Glutamatergic neuron (in vitro differentiated cells): ENCODE results near the gene DICER1. TPM values are rescaled to one million over a fixed set of nuclear protein-coding genes. Genes with fewer than 3 reads are reported as not detected.
"Not testable (repeated sequence)": the region's sequence is repeated elsewhere in the genome, so short reads cannot be mapped to it uniquely, and the experiment has no call there.

Experiments
- DNase-seq: peaks from one replicate; pipeline ENCODE4 v3.0.0; 2022
- H3K27ac Mint-ChIP-seq: one replicate; pipeline ENCODE4 v1.8.0; 2020; ENCODE audit warnings: mild to moderate bottlenecking, mixed read lengths, inconsistent platforms; ENCODE audit not compliant: unreplicated experiment
- H3K27me3 Mint-ChIP-seq: one replicate; pipeline ENCODE4 v1.8.0; 2020; ENCODE audit warnings: mild to moderate bottlenecking, moderate library complexity, mixed read lengths, inconsistent platforms; ENCODE audit not compliant: unreplicated experiment
- H3K36me3 Mint-ChIP-seq: one replicate; pipeline ENCODE4 v1.8.0; 2020; ENCODE audit warnings: mild to moderate bottlenecking, mixed read lengths, inconsistent platforms; ENCODE audit not compliant: unreplicated experiment
- H3K4me1 Mint-ChIP-seq: one replicate; pipeline ENCODE4 v1.8.0; 2020; ENCODE audit warnings: mild to moderate bottlenecking, low read depth, mixed read lengths, inconsistent platforms; ENCODE audit not compliant: unreplicated experiment
- H3K4me3 Mint-ChIP-seq: one replicate; pipeline ENCODE4 v1.8.0; 2020; ENCODE audit warnings: mild to moderate bottlenecking, mixed read lengths, inconsistent platforms; ENCODE audit not compliant: unreplicated experiment
- H3K9me3 Mint-ChIP-seq: one replicate; pipeline ENCODE4 v1.8.0; 2020; ENCODE audit warnings: mild to moderate bottlenecking, moderate library complexity, mixed read lengths, inconsistent platforms; ENCODE audit not compliant: unreplicated experiment
- total RNA-seq: library from RNA; stranded (reverse); fragmentation: NEBNext Ultra II Directional; extraction: Animal tissue kit (Norgen Biotek cat#: 25700); gene quantifications from one replicate; pipeline ENCODE4 v1.2.1, GENCODE V29; 2021; ENCODE audit not compliant: unreplicated experiment
- TF ChIP-seq, protein P1 (sequence below): fragments of 200-600 bp; sonication (generic); IDR thresholded peaks from one replicate; pipeline ENCODE4 v1.5.0; 2021; ENCODE audit not compliant: partially characterized antibody, unreplicated experiment

Gene DICER1
- total RNA-seq, 1 donor from 2014 or later: 113 TPM

DNA sequence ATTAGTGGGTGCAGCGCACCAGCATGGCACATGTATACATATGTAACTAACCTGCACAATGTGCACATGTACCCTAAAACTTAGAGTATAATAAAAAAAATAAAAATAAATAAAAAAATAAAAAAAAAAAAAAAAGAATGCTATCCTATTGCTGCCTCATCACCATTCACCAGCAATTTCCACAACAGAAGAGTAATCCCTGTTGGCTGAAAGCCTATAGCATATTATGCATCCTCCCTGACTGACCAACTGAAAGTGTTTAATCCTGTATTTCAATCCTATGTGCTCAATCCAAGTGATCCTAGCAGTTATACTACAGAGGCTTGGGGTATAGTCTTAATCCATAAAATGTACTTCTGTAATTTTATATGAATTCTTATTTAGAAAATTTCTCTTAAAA lies 18.5 kb downstream of the DICER1 start:
- H3K27ac Mint-ChIP-seq: no peak overlapping the region
- H3K4me3 Mint-ChIP-seq: no peak overlapping the region

DNA sequence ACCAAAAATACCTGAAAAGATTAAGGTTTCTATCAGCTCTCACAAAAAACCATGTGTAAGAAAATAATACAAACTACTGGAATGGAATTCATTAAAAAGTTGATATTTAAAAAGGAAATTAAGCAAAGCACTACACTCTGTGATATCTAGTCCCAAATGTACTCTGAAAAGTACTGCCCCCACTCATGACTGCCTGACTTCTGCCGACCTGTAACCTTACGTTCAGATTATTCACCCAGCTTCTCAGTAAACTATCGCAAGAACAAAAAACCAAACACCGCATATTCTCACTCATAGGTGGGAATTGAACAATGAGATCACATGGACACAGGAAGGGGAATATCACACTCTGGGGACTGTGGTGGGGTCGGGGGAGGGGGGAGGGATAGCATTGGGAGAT lies 18.9 kb downstream of the DICER1 start:
- peak overlapping the region; percentile 59 for H3K27ac Mint-ChIP-seq
- H3K27me3 Mint-ChIP-seq, H3K36me3 Mint-ChIP-seq, H3K4me1 Mint-ChIP-seq, H3K9me3 Mint-ChIP-seq, DNase-seq: not testable (repeated sequence)
- peak overlapping the region; percentile 69 for H3K4me3 Mint-ChIP-seq

More for the DNA sequence above, 18.5 kb downstream of the DICER1 start:
- H3K4me1 Mint-ChIP-seq: peaks cover 8% of the 10 kb centered on the region
- DNase-seq: no peak
- H3K36me3 Mint-ChIP-seq: no peaks in the 10 kb centered on the region
- H3K27me3 Mint-ChIP-seq: no peaks in the 10 kb centered on the region
- TF ChIP-seq, protein P1, sequence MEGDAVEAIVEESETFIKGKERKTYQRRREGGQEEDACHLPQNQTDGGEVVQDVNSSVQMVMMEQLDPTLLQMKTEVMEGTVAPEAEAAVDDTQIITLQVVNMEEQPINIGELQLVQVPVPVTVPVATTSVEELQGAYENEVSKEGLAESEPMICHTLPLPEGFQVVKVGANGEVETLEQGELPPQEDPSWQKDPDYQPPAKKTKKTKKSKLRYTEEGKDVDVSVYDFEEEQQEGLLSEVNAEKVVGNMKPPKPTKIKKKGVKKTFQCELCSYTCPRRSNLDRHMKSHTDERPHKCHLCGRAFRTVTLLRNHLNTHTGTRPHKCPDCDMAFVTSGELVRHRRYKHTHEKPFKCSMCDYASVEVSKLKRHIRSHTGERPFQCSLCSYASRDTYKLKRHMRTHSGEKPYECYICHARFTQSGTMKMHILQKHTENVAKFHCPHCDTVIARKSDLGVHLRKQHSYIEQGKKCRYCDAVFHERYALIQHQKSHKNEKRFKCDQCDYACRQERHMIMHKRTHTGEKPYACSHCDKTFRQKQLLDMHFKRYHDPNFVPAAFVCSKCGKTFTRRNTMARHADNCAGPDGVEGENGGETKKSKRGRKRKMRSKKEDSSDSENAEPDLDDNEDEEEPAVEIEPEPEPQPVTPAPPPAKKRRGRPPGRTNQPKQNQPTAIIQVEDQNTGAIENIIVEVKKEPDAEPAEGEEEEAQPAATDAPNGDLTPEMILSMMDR: no peak
- H3K9me3 Mint-ChIP-seq: no peaks in the 10 kb centered on the region

DNA sequence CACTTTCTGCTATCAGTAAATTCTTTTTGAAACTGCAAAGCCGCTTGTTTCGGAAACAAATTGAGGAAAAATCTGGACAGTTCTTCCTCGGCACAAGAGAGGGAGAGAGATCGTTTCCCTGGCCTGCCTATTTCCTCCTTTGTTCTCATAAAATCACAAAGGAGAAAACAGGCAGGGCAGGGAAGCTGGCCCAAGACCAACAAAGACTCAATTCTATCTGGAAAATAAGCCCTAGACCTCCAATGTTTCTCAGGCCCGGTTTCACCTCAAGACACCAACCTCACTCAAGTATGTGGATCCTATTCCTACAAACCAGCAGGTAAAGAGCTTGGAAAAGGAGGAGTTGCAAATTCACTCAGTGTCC lies 19.5 kb downstream of the DICER1 start:
- H3K27me3 Mint-ChIP-seq: no peaks in the 10 kb centered on the region
- H3K9me3 Mint-ChIP-seq: no peaks in the 10 kb centered on the region
- no peak for DNase-seq
- H3K4me3 Mint-ChIP-seq: no peak overlapping the region
- no peak overlapping the region for H3K27ac Mint-ChIP-seq
- H3K4me1 Mint-ChIP-seq: peaks cover 8% of the 10 kb centered on the region
- H3K36me3 Mint-ChIP-seq: no peaks in the 10 kb centered on the region
- TF ChIP-seq, protein P1: no peak

DNA sequence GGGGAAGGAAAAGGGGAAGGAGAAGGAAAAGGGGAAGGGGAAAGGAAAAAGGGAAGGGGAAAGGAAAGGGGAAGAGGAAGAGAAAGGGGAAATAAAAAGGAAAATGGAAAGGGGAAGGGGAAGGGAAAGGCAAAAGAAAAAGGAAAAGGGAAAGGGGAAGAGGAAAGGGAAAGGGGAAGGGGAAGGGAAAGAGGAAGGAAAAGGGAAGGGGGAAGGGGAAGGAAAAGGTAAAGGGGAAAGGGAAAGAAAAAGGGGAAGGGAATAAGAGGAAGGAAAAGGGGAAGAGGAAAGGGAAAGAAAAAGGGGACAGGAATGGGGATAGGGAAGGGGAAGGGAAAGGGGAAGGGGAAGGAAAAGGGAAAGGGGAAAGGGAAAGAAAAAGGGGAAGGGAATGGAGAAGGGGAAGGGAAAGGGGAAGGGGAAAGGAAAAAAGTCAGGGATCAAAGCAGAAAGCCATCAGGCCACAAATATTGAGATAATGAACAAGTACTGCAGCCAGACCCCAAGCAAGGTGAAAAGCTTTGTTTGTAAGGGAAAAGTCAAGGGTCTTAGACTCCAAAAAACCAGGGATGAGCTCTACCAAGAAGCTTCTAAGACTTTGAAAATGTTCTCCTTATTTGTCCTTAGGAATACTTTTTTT lies 20.0 kb downstream of the DICER1 start:
- no peak for DNase-seq
- H3K27ac Mint-ChIP-seq: no peak overlapping the region
- no peaks in the 10 kb centered on the region for H3K36me3 Mint-ChIP-seq
- H3K4me3 Mint-ChIP-seq: no peak overlapping the region
- no peaks in the 10 kb centered on the region for H3K27me3 Mint-ChIP-seq
- H3K4me1 Mint-ChIP-seq: peaks cover 8% of the 10 kb centered on the region
- no peaks in the 10 kb centered on the region for H3K9me3 Mint-ChIP-seq
- TF ChIP-seq, protein P1: no peak

DNA sequence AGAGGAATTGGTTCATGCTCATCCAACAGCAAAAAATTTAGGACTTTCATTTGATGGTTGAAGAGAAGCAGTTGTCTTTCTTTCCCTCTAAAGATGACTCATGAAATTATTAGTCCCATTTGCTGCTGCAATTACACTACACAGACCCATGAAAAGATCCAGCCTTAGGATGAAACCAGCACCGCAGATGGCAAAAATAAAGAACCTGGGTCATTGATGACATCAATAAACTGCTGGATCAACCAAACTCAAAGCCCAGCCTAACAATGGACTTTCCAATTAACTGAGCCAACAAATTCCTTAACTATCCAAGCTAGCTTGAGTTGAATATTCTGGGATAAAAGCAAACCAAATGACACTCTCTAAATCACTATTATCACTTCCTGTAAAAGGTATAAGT lies 20.7 kb downstream of the DICER1 start:
- Mint-ChIP-seq H3K27me3 (no peaks in the 10 kb centered on the region), H3K4me3 (no peak overlapping the region), H3K9me3 (no peaks in the 10 kb centered on the region), H3K36me3 (no peaks in the 10 kb centered on the region), H3K27ac (no peak overlapping the region), H3K4me1 (peaks cover 8% of the 10 kb centered on the region)
- TF ChIP-seq, protein P1: no peak
- no peak for DNase-seq
